Measurements from ENCODE around the gene SDK2.

SDK2 gene

GRCh38 chr17:73559532-73559931 lies 84.7 kb downstream of the SDK2 start:
- no peak for DNase-seq (ENCODE audit: low read depth in 1 of 2, low spot score in 1 of 2)

GRCh38 chr17:73555199-73555960 lies 88.9 kb downstream of the SDK2 start:
- no peak for DNase-seq (ENCODE audit: low read depth in 1 of 2, low spot score in 1 of 2)

- DNase-seq (ENCODE audit: low read depth in 1 of 2, low spot score in 1 of 2) = no peak
These were observed 89.7 kb downstream of the SDK2 start for GRCh38 chr17:73554498-73554897.

GRCh38 chr17:73553311-73553710 lies 90.9 kb downstream of the SDK2 start:
- DNase-seq (ENCODE audit: low read depth in 1 of 2, low spot score in 1 of 2) = no peak

GRCh38 chr17:73552300-73553048 lies 91.8 kb downstream of the SDK2 start:
- no peak for DNase-seq (ENCODE audit: low read depth in 1 of 2, low spot score in 1 of 2)

- no peak for DNase-seq (ENCODE audit: low read depth in 1 of 2, low spot score in 1 of 2)
These were observed 92.5 kb downstream of the SDK2 start for GRCh38 chr17:73551759-73552158.

- DNase-seq (ENCODE audit: low read depth in 1 of 2, low spot score in 1 of 2) = no peak
These were observed 93.1 kb downstream of the SDK2 start for GRCh38 chr17:73551144-73551543.

- no peak for DNase-seq (ENCODE audit: low read depth in 1 of 2, low spot score in 1 of 2)
These were observed 93.7 kb downstream of the SDK2 start for GRCh38 chr17:73550556-73550955.

- no peak for DNase-seq (ENCODE audit: low read depth in 1 of 2, low spot score in 1 of 2)
These were observed 94.3 kb downstream of the SDK2 start for GRCh38 chr17:73549841-73550430.

- DNase-seq (ENCODE audit: low read depth in 1 of 2, low spot score in 1 of 2) = no peak
These were observed 95.5 kb downstream of the SDK2 start for GRCh38 chr17:73548620-73549311.

- DNase-seq (ENCODE audit: low read depth in 1 of 2, low spot score in 1 of 2) = no peak
These were observed 96.5 kb downstream of the SDK2 start for GRCh38 chr17:73547790-73548189.

- no peak for DNase-seq (ENCODE audit: low read depth in 1 of 2, low spot score in 1 of 2)
These were observed 97.3 kb downstream of the SDK2 start for GRCh38 chr17:73546770-73547536.

GRCh38 chr17:73546114-73546513 lies 98.1 kb downstream of the SDK2 start:
- DNase-seq (ENCODE audit: low read depth in 1 of 2, low spot score in 1 of 2) = no peak

- no peak for DNase-seq (ENCODE audit: low read depth in 1 of 2, low spot score in 1 of 2)
These were observed 98.9 kb downstream of the SDK2 start for GRCh38 chr17:73545109-73546032.

GRCh38 chr17:73544333-73544732 lies 99.9 kb downstream of the SDK2 start:
- DNase-seq (ENCODE audit: low read depth in 1 of 2, low spot score in 1 of 2) = no peak

- DNase-seq (ENCODE audit: low read depth in 1 of 2, low spot score in 1 of 2) = no peak
These were observed 101.9 kb downstream of the SDK2 start for GRCh38 chr17:73542323-73542722.

- DNase-seq (ENCODE audit: low read depth in 1 of 2, low spot score in 1 of 2) = no peak
These were observed 102.7 kb downstream of the SDK2 start for GRCh38 chr17:73541561-73541981.

GRCh38 chr17:73541111-73541510 lies 103.1 kb downstream of the SDK2 start:
- no peak for DNase-seq (ENCODE audit: low read depth in 1 of 2, low spot score in 1 of 2)

- no peak for DNase-seq (ENCODE audit: low read depth in 1 of 2, low spot score in 1 of 2)
These were observed 105.1 kb downstream of the SDK2 start for GRCh38 chr17:73539166-73539565.

GRCh38 chr17:73538445-73538844 lies 105.8 kb downstream of the SDK2 start:
- DNase-seq (ENCODE audit: low read depth in 1 of 2, low spot score in 1 of 2) = no peak

Data from stimulated activated CD4-positive, alpha-beta T cell treated with anti-CD3 and anti-CD28 coated beads, Interleukin-15, amount 100 ng/mL, for 1 hour (primary cell).